HEK293 (cell line): ENCODE measurements around the gene AGAP1.

ENCODE experiments used
- GFI1B ChIP-seq: fragments of 450-650 bp; formaldehyde crosslinking; IDR thresholded peaks from 2 replicates; pipeline ENCODE4 v1.5.1; 2016; ENCODE audit warnings: missing biosample characterization, missing genetic modification characterization
- REST ChIP-seq: fragments of 450-650 bp; formaldehyde crosslinking; IDR thresholded peaks from 2 replicates; pipeline ENCODE4 v1.5.1; 2016; ENCODE audit warnings: missing biosample characterization, missing genetic modification characterization
- TCF7L2 ChIP-seq: IDR thresholded peaks from 2 replicates; pipeline ENCODE4 v1.6.1; 2011; ENCODE audit warnings: low read depth, mild to moderate bottlenecking, inconsistent platforms, low read length, moderate library complexity, borderline replicate concordance
- ZBTB6 ChIP-seq: fragments of 450-650 bp; formaldehyde crosslinking; IDR thresholded peaks from 2 replicates; pipeline ENCODE4 v1.5.1; 2017; ENCODE audit warnings: missing biosample characterization, missing genetic modification characterization
- ZNF654 ChIP-seq: fragments of 450-650 bp; formaldehyde crosslinking; IDR thresholded peaks from 2 replicates; pipeline ENCODE4 v1.5.1; 2016; ENCODE audit warnings: low read depth, missing biosample characterization, missing genetic modification characterization
- ZNF701 ChIP-seq: fragments of 450-650 bp; formaldehyde crosslinking; IDR thresholded peaks from 2 replicates; pipeline ENCODE4 v1.5.1; 2016; ENCODE audit warnings: missing biosample characterization, missing genetic modification characterization

GRCh38 chr2:235976956-235977355 lies 483.1 kb downstream of the AGAP1 start:
- no peak for TF ChIP-seq ZNF701
- TF ChIP-seq GFI1B (tag by site-specific recombination), result no peak
- no peak for TF ChIP-seq TCF7L2
- TF ChIP-seq ZNF654, result no peak
- TF ChIP-seq ZBTB6 (tag by site-specific recombination), result no peak
- no peak for TF ChIP-seq REST
